HG03558 (cell line): ENCODE results near the gene UCHL5.

Experiments used
- ATAC-seq: cut with Tn5 transposase; IDR thresholded peaks from one replicate; pipeline ENCODE4 v1.9.1; 2021; ENCODE audit warnings: moderate number of reproducible peaks; ENCODE audit not compliant: unreplicated experiment; ENCODE audit errors: extremely low read depth

The UCHL5 gene

DNA sequence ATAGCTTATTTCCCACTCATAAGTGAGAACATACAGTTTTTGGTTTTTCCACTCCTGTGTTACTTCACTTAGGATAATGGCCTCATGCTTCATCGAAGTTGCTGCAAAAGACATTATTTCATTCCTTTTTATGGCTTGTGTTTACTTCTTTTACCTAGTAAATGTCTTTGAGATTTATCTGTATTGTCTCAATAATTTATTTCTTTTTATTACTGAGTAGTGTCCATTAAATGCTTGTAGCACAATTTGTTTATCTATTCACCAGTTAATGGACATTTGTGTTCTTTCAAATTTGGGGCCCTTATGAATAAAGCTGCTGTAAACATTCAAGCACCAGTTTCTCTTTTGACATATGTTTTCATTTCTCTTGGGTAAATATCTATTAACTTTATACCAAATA, 86.0 kb downstream of the UCHL5 start:
- no peak for ATAC-seq

DNA sequence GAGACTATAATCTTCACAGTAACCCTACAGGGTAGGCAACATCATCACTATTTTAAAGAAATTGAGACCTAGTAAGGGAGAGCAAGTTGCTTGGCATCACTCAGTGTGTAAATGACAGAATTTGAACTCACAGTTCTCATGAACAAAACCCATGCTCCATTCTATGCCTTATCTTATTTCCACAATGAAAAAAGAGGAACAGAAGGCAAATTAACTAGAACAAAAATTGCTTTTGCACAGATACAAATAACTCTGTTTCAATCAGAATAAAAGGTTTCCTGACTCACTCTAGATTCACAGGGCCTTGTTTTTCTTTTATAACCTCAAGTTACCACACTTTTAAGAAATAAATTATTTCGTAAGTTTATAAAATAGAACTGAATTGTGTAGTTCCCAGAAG, 90.1 kb downstream of the UCHL5 start:
- ATAC-seq, result no peak

DNA sequence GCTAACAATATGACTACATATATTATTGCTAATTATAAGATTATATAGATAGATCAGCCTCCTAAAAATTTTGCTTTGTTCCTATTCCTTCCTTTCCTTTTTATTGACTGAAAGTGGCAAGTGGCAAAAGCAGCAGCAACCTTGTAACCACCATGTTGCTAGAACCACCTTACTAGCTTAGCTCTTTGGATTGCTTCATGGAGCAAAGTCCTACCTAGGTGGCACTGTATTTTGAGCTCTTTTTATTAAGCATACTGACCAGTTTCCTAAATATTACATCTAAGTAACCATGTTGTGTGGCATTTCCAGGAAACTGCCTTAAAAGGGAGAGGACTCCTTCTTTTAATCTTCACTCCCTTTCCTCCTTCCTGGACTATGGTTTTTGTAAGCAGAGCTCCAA, 90.8 kb downstream of the UCHL5 start:
- ATAC-seq, result no peak

DNA sequence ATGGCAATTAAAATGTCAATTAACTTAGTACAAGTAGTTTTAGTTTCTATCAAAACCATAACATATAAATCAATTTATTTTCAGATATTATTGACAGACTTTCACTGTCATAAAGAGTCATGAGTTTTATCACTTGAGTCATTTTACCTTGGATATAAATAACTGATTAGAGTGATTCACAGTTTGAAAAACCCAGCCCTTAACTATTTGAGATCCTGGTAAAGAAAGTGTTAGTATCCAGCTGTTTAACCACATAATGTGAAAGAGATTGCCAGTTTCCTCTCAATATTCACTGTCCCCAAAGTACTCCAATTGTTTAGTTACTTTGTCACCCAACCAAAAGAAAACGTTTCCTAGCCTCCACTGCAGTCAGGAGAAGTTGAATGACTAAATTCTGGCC, 91.3 kb downstream of the UCHL5 start:
- no peak for ATAC-seq

DNA sequence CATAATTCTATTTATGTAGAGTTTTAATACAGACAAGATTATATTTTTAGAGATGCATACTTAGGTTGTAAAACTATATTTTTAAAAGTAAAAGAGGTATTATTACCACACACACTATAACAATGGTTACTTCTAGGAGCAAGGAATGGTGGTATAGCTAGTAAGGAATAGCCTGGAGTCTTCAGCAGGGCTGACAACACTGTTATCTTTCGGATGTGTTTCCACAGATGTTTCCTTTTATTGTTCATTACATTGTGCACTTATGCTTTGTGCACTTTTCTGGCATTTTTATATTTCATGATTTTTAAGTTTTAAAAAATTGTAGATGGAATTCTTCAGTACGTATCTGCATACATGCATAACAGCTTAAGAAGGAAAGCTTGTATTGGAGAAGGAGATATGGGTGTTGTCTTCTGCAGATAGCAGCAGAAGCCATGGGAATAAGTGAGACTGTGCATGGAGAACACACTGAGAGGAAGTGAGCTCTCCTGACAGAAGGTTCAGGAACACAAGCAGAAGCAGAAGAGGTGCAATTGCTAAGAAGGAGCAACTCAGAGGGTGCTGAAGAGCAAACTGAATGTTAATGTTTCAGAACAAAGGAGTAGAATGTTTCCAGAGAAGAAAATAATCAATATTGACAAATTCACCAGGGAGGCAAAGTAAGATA, 91.8 kb downstream of the UCHL5 start:
- no peak for ATAC-seq

DNA sequence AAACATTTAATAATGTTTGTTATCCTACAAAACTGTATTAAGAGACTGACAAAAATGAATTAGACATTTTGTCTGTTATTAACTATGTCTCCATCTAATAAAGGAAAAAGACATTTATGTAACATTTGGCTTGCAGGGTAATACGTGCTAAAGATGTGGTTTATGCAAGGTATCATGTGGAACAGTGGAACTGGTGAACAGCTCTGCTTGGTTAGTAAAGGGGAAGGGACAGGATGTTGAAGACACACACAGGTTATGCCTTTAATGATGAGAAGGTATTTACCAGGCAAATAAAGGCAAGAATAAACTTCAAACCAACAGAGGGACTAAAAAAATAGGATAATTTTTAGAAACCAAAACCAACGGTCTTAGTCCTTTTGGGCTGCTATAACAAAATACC, 93.1 kb downstream of the UCHL5 start:
- ATAC-seq, result no peak

DNA sequence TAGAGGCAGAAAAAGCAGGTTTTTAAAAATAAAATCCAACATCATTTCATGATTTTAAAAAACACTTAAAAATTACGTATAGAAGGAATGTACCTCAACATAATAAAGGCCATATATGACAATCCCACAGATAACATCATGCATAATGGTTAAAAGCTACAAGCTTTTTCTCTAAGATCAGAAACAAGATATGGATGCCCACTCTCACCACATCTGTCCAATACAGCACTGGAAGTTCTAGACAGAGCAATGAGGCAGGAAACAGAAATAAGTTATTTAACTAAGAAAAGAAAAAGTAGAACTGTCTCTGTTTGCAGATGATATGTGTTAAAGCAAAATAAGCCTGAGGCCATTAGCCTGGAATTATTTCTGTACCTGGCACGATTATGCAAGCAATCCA, 96.3 kb downstream of the UCHL5 start:
- no peak for ATAC-seq
